Stomach (tissue), 9 donors: ENCODE measurements around the gene RNF7. TPM values are rescaled to one million over a fixed set of nuclear protein-coding genes. Genes with fewer than 3 reads are reported as not detected.

Source experiments
- DNase-seq, 2 donors: peaks; one replicate each; pipeline versions ENCODE4 v3.0.0 to v3.0.0-alpha.2; 2013 to 2019
- H3K27ac ChIP-seq, 5 donors: fragments of 200-600 bp in 4 of 5; sonication (generic) in 4 of 5; one replicate each; pipeline ENCODE4 v1.5.1; 2013 to 2019; ENCODE audit warnings: mild to moderate bottlenecking in 1 of 5, moderate library complexity in 1 of 5
- H3K27me3 ChIP-seq, 3 donors: fragments of 200-600 bp; sonication (generic); one replicate each; pipeline ENCODE4 v1.5.1; 2017 to 2019; ENCODE audit warnings: mixed run types in 1 of 3
- H3K36me3 ChIP-seq, 4 donors: fragments of 200-600 bp; sonication (generic); 1 replicate in 3 of 4; 2 replicates in 1 of 4; pipeline ENCODE4 v1.5.1; 2016 to 2019
- H3K4me1 ChIP-seq, 4 donors: fragments of 200-600 bp; sonication (generic); one replicate each; pipeline ENCODE4 v1.5.1; 2016 to 2019
- H3K4me3 ChIP-seq, 4 donors: fragments of 200-600 bp; sonication (generic) in 3 of 4; one replicate each; pipeline ENCODE4 v1.5.1; 2016 to 2019; ENCODE audit warnings: mild to moderate bottlenecking in 1 of 4
- H3K9me3 ChIP-seq, 4 donors: fragments of 200-600 bp; sonication (generic); one replicate each; pipeline ENCODE4 v1.5.1; 2016 to 2019
- EP300 ChIP-seq: sonication (generic); formaldehyde crosslinking; IDR thresholded peaks from one replicate; pipeline ENCODE4 v1.6.1; 2017; ENCODE audit warnings: antibody characterized with exemption
- POLR2A ChIP-seq, 4 donors: fragments of 450-650 bp; IDR thresholded peaks; one replicate each; pipeline ENCODE4 v1.6.1; 2016; ENCODE audit warnings: antibody characterized with exemption in 4 of 4, control low read depth in 2 of 4, mild to moderate bottlenecking in 1 of 4, moderate library complexity in 1 of 4
- POLR2AphosphoS5 ChIP-seq, 3 donors: sonication (generic); formaldehyde crosslinking; IDR thresholded peaks; one replicate each; pipeline ENCODE4 v1.6.1; 2016; ENCODE audit warnings: antibody characterized with exemption in 3 of 3
- WGBS, 5 donors: extraction: QIAGEN DNeasy Blood & Tissue Kit in 3 of 5; methylation state at CpG; one replicate each; pipeline versions ENCODE4 v1.1.5 to v1.1.7; 2013 to 2018; 5-methylcytosine and 5-hydroxymethylcytosine counted together
- intact Hi-C: fragments of 100-400 bp; cut with DNase I; formaldehyde crosslinking; loops from one replicate; pipeline ENCODE4 v1.15.1; 2023; ENCODE audit warnings: low total_unique reads
- polyA plus RNA-seq, 3 donors: library from polyadenylated mRNA; stranded (reverse); fragments of 200-250 nt; gene quantifications; one replicate each; pipeline ENCODE4 v1.2.3, GENCODE V29; 2013
- total RNA-seq, 5 donors: library from RNA; depleted of rRNA; stranded (reverse); fragments of >200 nt; gene quantifications; one replicate each; pipeline versions ENCODE4 v1.1.0 to v1.2.3, GENCODE V29; 2014 to 2016
- TF ChIP-seq, protein P1 (sequence below), 7 experiments: fragments of 450-650 bp in 4 of 7; fragments of 200-600 bp in 3 of 7; sonication (generic) in 3 of 7; IDR thresholded peaks; one replicate each; pipeline ENCODE4 v1.5.1; 2016 to 2019; ENCODE audit warnings: antibody characterized with exemption in 7 of 7, control low read depth in 2 of 7, mild to moderate bottlenecking in 1 of 7
- donor health status: healthy with polysubstance abuse.
- donor health status: Bipolar disorder and iron deficiency.
- donor health status: healthy.

Gene RNF7
- total and polyA plus RNA-seq, 8 donors, result 40.2 to 236 (median 111) TPM

DNA sequence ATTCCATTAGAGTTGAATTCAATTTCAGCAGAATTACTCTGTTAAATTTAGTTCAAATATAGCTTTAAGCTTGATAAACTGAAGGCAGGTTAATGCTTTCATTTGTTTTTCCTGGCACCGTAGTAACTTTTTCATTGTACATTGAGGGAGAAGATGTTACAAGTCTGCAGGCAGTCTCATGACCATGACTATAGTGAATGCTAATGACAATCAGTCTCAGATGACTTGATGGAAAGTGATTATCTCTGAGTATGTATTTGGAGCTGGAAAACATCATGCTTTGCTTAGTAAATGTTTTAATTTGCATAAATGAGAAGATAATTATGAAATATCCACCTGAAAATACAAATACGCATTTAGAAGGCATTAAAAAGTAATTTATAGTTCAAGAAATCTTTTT lies 16.0 kb upstream of the RNF7 start:
- intact Hi-C loops, result no loop called here
- Histone ChIP-seq H3K27me3 (no peaks in the 10 kb centered on the region), H3K27ac (no peak overlapping the region), H3K9me3 (no peaks in the 10 kb centered on the region), H3K4me3 (no peak overlapping the region), H3K4me1 (no peaks in the 10 kb centered on the region), H3K36me3 (no peaks in the 10 kb centered on the region)
- TF ChIP-seq, protein P1, sequence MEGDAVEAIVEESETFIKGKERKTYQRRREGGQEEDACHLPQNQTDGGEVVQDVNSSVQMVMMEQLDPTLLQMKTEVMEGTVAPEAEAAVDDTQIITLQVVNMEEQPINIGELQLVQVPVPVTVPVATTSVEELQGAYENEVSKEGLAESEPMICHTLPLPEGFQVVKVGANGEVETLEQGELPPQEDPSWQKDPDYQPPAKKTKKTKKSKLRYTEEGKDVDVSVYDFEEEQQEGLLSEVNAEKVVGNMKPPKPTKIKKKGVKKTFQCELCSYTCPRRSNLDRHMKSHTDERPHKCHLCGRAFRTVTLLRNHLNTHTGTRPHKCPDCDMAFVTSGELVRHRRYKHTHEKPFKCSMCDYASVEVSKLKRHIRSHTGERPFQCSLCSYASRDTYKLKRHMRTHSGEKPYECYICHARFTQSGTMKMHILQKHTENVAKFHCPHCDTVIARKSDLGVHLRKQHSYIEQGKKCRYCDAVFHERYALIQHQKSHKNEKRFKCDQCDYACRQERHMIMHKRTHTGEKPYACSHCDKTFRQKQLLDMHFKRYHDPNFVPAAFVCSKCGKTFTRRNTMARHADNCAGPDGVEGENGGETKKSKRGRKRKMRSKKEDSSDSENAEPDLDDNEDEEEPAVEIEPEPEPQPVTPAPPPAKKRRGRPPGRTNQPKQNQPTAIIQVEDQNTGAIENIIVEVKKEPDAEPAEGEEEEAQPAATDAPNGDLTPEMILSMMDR (IDR thresholded peaks at IDR 0.05), result no peak
- TF ChIP-seq EP300 (no peak), POLR2A (IDR thresholded peaks at IDR 0.05) (no peak), POLR2AphosphoS5 (IDR thresholded peaks at IDR 0.05) (no peak)
- no peak for DNase-seq
- WGBS, 5 donors, result 83 to 94% (median 91%) methylated on average over 2 of the region's 2 CpGs

DNA sequence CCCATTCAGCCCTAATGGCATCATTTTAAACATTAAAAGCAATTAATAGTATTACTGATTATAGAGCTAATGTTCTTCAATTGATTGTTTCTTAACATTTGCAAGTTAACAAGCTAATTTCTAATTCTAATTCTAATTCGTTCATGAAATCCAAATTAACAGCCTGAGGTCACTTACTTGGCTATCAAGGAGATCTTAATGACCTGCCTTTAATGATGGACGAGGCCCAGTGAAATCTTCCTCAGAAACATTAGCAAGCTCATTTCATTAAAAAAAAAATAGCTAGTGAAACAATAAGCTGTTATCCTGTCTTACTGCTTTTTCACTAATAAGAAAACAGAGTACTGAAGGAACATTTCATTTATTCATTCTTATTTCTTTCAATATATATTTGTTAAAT lies 15.4 kb upstream of the RNF7 start:
- H3K9me3 ChIP-seq, result no peaks in the 10 kb centered on the region
- no peaks in the 10 kb centered on the region for H3K36me3 ChIP-seq
- TF ChIP-seq POLR2AphosphoS5 (IDR thresholded peaks at IDR 0.05) (no peak), POLR2A (IDR thresholded peaks at IDR 0.05) (no peak), EP300 (no peak)
- TF ChIP-seq, protein P1 (IDR thresholded peaks at IDR 0.05), result no peak
- no peaks in the 10 kb centered on the region for H3K27me3 ChIP-seq
- no peaks in the 10 kb centered on the region for H3K4me1 ChIP-seq
- 71 to 88% (median 81%) methylated on average over 2 of the region's 2 CpGs for WGBS, 5 donors
- no peak overlapping the region for H3K4me3 ChIP-seq
- no peak overlapping the region for H3K27ac ChIP-seq
- intact Hi-C loops, result no loop called here
- no peak for DNase-seq

DNA sequence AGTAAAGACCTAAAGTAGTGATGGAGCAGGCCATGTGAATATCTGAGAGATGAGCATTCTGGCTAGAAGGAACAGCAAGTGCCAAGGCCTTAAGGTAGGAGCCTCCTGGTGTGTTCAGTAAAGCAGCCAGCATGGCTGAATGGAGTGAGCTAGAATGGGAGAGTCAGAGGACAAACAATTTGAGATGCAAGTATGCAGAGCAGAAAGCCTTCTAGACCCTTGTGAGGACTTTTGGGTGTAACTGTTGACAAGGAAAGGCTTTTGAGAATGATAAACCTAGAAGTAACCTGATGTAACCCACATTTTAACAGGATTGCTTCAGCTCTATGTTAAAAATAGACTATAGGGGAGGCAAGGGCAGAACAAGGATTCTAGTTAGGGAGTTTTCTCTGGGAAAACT lies 14.8 kb upstream of the RNF7 start:
- Histone ChIP-seq H3K9me3 (no peaks in the 10 kb centered on the region), H3K27ac (no peak overlapping the region), H3K36me3 (no peaks in the 10 kb centered on the region), H3K4me1 (no peaks in the 10 kb centered on the region), H3K27me3 (no peaks in the 10 kb centered on the region), H3K4me3 (no peak overlapping the region)
- no peak for DNase-seq
- intact Hi-C loops, result no loop called here
- TF ChIP-seq POLR2A (IDR thresholded peaks at IDR 0.05), result no peak
- TF ChIP-seq EP300, result no peak
- TF ChIP-seq POLR2AphosphoS5 (IDR thresholded peaks at IDR 0.05), result no peak
- TF ChIP-seq, protein P1 (IDR thresholded peaks at IDR 0.05), result no peak

DNA sequence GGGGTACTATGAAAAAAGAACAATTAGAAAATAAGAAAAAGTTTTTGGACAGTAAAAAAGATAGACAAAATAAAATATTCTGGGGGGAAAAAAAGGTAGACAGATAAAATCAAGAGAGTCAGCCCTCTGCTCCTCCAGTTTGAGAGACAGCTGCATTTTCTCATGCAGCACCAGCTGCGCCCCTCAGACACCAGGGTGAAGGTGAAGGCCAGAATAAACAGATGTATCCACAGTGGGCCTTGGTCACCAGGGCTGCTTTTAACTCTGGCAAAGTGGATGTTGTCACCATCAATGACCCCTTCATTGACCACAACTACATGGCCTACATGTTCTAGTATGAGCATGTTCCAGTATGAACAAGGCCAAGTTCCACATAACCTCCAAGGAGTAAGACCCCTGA lies 13.9 kb upstream of the RNF7 start:
- no peak for TF ChIP-seq POLR2A (IDR thresholded peaks at IDR 0.05)
- no peak for TF ChIP-seq POLR2AphosphoS5 (IDR thresholded peaks at IDR 0.05)
- TF ChIP-seq EP300, result no peak
- TF ChIP-seq, protein P1 (IDR thresholded peaks at IDR 0.05), result no peak
- Histone ChIP-seq H3K27me3 (no peaks in the 10 kb centered on the region), H3K4me1 (no peaks in the 10 kb centered on the region), H3K9me3 (no peaks in the 10 kb centered on the region), H3K27ac (no peak overlapping the region), H3K36me3 (no peaks in the 10 kb centered on the region), H3K4me3 (no peak overlapping the region)
- DNase-seq, result no peak
- WGBS, 5 donors, result 94 to 100% (median 100%) methylated on average over 1 of the region's 1 CpG
- intact Hi-C loops, result no loop called here

DNA sequence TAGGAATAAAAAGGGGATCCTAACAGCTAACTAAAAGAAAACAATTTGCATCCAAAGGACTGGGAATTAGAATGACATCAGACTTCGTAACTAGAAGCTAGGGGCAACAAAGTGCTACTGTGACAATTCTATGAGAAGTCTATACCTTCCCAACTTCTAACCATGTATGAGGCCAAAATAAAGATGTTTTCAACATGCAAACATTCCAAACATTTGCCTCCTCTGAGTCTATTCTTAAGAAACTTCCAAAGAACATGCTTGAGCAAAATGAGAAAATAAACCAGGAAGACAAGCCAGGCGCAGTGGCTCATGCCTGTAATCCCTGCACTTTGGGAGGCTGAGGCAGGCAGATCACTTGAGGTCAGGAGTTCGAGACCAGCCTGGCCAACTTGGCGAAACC lies 13.1 kb upstream of the RNF7 start:
- Histone ChIP-seq H3K36me3 (no peaks in the 10 kb centered on the region), H3K4me1 (no peaks in the 10 kb centered on the region), H3K27ac (no peak overlapping the region), H3K9me3 (no peaks in the 10 kb centered on the region), H3K27me3 (no peaks in the 10 kb centered on the region), H3K4me3 (no peak overlapping the region)
- intact Hi-C loops, result no loop called here
- 88 to 96% (median 92%) methylated on average over 4 of the region's 4 CpGs for WGBS, 5 donors
- DNase-seq, result no peak
- no peak for TF ChIP-seq POLR2AphosphoS5 (IDR thresholded peaks at IDR 0.05)
- no peak for TF ChIP-seq EP300
- TF ChIP-seq, protein P1 (IDR thresholded peaks at IDR 0.05), result no peak
- TF ChIP-seq POLR2A (IDR thresholded peaks at IDR 0.05), result no peak
